ENCODE results near the gene GPR78. TPM values are rescaled to one million over a fixed set of nuclear protein-coding genes. Genes with fewer than 3 reads are reported as not detected.

Gene GPR78
- total RNA-seq, 1 donor from 2014 or later = 7.9 TPM

DNA sequence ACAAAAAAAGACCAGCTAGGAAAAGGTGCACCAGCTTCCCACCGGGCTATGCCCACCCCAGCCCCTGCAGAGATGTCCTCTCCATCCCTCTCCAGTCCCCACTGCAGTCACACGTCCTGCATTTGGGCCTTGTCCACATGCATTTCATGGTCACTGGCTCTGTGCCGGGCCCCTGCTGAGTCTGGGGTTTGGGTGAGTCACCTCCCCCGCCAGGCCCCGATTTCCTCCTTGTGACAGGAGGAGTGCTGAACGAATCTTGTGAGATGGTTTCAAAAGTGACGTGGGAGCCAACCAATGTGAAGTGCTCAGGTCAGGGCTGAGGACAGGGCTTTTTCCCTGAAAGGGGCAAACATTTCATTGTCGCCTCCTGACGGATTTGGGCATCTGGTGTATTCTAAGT is 19.5 kb downstream of the GPR78 start:
- no peak for DNase-seq (ENCODE audit: low spot score)

DNA sequence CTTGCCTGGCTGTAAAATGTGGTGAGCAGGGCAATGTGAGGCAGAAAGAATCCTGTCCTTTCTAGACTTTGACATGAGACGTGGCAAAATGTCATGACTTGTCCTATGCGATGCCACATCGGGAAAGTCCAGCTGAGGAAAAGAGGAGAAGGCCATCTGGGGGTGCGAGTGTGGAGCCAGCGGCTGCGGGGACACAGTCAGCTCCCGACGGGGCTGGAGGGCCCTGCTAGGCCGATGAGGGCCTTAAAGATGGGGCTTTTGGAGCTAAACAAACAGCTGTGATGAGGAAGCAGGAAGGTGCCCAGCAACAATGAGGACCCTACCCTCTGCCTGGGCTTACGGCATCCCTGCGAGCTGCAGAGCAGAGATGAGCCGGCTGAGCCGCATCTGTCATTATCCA is 20.1 kb downstream of the GPR78 start:
- DNase-seq (ENCODE audit: low spot score) = no peak

- DNase-seq (ENCODE audit: low spot score) = no peak
Measured at GRCh38 chr4:8600686-8601085, 20.5 kb downstream of the GPR78 start.

GRCh38 chr4:8601086-8601485 is 20.9 kb downstream of the GPR78 start:
- no peak for DNase-seq (ENCODE audit: low spot score)

- no peak for DNase-seq (ENCODE audit: low spot score)
Measured at GRCh38 chr4:8601556-8601955, 21.4 kb downstream of the GPR78 start.

- DNase-seq (ENCODE audit: low spot score) = no peak
Measured at GRCh38 chr4:8602686-8603430, 22.7 kb downstream of the GPR78 start.

DNA sequence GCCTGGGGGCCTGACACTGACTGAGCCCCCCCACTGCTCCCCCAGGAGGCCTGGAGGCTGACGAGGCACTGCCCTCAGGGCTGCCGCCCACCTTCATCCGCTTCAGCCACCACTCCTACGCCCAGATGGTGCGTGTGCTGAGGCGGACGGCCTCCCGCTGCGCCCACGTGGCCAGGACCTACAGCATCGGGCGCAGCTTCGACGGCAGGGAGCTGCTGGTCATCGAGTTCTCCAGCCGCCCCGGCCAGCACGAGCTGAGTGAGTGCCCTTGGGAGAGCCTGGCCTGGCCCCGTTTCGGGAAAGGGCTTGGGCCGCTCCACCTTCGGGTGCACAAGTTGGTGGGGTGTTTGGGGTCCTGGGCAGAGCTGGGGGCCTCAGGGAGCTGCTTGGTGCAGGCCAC is 23.7 kb downstream of the GPR78 start:
- DNase-seq (ENCODE audit: low spot score) = no peak

GRCh38 chr4:8605289-8605688 is 25.1 kb downstream of the GPR78 start:
- no peak for DNase-seq (ENCODE audit: low spot score)

DNA sequence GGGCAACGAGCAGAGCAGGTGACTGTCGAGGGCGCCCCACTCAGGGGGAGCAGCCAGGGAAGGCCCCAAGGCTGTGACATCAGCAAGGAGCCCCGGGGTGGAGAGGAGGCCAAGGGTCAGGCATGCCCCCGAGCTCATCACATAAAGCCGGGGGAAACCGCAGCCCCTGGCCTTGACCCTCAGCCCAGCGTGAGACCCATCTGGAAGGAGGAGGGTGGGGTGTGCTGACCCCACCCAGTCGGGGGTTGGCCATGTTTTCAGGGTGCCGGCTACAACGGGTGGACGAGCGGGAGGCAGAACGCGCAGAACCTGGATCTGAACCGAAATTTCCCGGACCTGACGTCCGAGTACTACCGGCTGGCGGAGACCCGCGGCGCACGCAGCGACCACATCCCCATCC is 26.3 kb downstream of the GPR78 start:
- no peak for DNase-seq (ENCODE audit: low spot score)

DNA sequence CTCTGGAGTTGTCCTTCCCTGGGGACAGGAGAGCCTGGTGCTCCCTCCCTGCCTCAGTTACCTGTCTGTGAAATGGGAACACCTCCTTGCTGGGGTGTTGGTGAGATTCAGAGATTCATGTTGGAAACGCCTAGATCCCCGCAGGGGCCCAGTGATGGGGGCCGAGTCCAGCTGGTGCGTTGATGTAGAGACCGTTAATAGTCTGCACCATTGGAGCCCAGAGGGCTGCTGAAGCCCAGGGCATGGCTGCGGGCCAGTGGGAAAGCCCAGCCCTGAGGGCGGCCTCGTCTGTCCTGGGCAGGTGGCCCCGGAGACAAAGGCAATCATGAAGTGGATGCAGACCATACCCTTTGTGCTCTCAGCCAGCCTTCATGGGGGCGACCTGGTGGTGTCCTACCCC is 26.8 kb downstream of the GPR78 start:
- no peak for DNase-seq (ENCODE audit: low spot score)

DNA sequence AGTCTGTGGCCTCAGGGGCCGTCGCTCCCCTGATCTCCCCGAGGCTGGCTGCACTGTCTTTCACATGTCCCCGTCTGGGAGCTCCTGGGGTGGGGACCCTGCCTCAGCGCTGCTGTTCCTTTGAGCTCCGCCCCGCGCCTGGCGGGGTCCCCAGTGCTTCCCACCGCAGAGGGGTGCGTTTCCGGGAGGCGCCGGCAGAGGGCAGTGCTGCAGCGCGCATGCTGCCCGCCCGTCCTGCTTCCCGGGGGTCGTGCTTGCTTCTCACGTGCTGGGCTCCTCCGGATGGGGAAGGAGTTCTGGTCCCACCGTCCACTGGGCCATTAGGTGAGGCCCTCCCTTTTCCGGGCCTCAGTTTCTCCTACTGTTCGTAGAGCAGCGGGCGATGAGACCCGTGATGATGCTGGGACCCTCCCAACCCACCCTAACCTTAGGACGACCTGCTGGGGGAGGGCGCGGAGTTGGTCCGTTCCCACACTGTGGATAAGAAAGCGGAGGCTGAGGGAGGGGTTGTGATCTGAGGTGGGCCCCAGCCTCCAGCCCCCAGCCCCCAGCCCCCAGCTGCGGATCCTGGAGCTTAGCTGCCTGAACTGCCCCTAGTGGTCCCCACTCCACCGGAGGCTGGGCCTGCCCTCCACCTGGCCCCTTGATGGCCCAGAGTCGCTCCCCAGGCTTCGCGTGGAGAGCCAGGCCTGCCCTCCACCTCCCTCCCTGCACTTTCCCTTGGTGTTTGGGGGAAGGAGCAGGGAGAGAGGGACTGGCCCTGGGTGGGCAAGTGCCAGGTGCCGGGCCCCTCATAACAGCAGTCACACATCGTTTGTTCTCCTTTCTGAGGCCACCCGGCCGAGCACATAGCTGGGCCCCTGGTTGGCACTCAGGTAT is 27.6 kb downstream of the GPR78 start:
- no peak for DNase-seq (ENCODE audit: low spot score)

- DNase-seq (ENCODE audit: low spot score) = no peak
Measured at GRCh38 chr4:8608714-8609391, 28.7 kb downstream of the GPR78 start.

- no peak for DNase-seq (ENCODE audit: low spot score)
Measured at GRCh38 chr4:8609406-8609805, 29.2 kb downstream of the GPR78 start.

- DNase-seq (ENCODE audit: low spot score) = no peak
Measured at GRCh38 chr4:8609824-8610350, 29.7 kb downstream of the GPR78 start.

DNA sequence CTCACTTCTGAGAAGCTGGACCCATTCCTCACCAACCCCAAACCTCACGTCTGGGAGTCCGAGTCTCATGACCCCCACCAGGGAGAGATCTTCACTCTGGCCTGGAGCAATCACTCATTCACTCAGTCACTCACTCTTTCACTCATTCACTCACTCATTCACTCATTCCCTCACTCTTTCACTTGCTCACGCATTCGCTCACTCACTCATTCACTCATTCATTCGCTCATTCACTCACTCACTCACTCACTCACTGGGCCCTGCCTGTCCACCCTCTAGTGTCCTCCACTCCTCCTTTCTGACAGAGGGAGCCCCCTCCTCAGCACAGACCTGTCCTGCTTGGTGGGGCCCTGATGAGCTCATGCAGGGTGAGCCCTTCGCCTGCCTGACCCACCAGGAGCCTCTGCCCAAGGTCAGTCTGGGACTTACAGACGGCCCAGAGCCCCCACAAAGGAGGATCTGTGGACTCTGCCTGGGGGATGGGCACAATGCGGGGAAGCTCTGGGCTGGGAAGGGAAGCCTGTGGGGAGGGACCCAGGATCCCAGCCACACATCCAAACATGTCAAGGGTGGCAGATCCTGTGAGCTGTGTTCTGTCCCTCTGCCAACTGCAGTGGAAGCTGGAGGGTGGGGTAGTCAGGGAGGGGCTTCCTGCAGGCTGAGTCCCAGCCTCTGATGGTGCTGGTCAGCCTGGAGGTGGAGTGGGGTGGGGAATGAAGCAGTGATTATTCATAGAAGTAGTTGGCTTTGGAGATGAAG is 30.8 kb downstream of the GPR78 start:
- no peak for DNase-seq (ENCODE audit: low spot score)

GRCh38 chr4:8612646-8613045 is 32.5 kb downstream of the GPR78 start:
- DNase-seq (ENCODE audit: low spot score) = no peak

GRCh38 chr4:8613421-8614364 is 33.5 kb downstream of the GPR78 start:
- no peak for DNase-seq (ENCODE audit: low spot score)

DNA sequence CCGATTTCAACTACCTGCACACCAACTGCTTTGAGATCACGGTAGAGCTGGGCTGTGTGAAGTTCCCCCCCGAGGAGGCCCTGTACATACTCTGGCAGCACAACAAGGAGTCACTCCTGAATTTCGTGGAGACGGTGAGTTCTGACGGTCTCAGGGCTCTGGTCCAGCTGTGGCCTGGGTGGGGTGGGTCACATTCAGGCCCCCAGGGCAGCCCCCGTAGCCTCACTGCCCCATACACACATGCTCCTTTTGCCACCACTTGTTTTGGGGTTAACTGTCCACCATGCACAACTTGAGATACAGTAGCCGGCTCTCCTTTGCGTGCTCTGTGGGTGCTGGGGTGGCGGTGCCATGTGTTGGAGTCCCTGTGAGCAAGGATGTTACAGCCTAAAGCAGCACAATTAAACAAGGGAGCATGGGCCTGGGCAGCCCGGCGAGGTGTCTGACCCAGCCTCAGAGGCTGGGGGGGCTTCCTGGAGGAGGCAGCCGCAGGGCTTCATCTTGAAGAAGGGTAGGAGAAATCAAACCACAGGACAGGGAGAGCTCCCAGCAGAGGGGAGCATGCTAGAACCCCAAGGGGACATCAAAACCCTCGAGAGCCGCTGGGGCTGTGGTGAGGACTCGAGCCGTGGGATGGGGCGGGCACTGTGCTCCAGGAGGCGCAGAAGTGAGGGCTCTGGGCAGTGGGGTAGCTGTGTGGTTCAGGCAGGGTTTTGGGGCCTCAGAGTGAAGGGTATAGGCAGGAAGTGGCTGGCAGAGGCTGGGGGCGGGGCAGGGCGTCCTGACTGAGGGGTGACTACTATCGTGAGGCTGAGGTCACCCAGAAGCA is 34.4 kb downstream of the GPR78 start:
- DNase-seq (ENCODE audit: low spot score) = no peak

GRCh38 chr4:8615366-8615765 is 35.2 kb downstream of the GPR78 start:
- DNase-seq (ENCODE audit: low spot score) = no peak

Data from umbilical cord (tissue), 2 donors.